ENCODE data around the gene HYAL1.

The HYAL1 gene

DNA sequence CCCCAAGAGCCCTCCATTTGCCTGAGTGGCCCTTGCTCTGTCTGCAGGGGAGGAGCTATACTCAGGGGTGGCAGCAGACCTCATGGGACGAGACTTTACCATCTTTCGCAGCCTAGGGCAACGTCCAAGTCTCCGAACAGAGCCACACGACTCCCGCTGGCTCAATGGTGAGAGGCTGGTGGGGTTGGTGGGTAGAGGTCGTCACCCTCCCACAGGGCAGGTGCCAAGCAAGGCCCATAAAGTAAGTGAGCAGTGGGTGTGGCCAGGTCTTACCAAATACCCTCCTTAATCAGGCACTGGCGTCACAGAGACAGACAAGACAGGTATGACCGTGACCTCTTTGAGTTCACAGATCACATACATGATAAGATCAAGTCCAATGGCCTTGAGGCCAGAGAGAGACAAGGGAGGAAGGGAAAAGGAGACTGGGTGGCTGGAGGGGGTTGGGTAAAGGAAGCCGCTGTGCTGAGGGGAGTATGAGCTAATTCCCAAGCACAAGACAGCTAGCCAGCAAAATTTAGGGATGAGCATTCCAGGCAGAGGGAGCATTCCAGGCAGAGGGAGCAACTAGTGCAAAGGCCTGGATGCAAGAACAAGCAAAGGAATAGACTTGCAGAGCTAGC lies 31.9 kb downstream of the HYAL1 start:
- WGBS (ENCODE audit: extremely low coverage, insufficient coverage, insufficient read length), result no CpG with 5 or more reads among the region's 10 CpGs
- peak; percentile 55 to 71 for DNase-seq
- no peak overlapping the region for H3K4ac ChIP-seq (ENCODE audit: low read depth, low read length)
- H3K79me1 ChIP-seq (ENCODE audit: low read length), result peaks cover 8% of the 10 kb centered on the region
- peaks cover 11% of the 10 kb centered on the region for H3K27me3 ChIP-seq (ENCODE audit: insufficient read depth, low read length)
- H3K36me3 ChIP-seq (ENCODE audit: control insufficient read depth in 1 of 2, insufficient read depth in 2 of 2, low read length in 2 of 2), result no peaks in the 10 kb centered on the region
- H2BK120ac ChIP-seq (ENCODE audit: insufficient read depth, low read length, poor library complexity), result no peak overlapping the region
- H3K23ac ChIP-seq (ENCODE audit: low read length), result no peak overlapping the region
- H3K14ac ChIP-seq (ENCODE audit: low read length), result no peak overlapping the region
- no peak overlapping the region for H2BK5ac ChIP-seq (ENCODE audit: low read depth, low read length, poor library complexity)
- peak overlapping the region; percentile 11 for H2BK12ac ChIP-seq (ENCODE audit: low read length)
- no peak overlapping the region for H3K4me3 ChIP-seq (ENCODE audit: low read depth, low read length)
- no peak overlapping the region for H4K12ac ChIP-seq (ENCODE audit: low read depth, low read length)
- no peaks in the 10 kb centered on the region for H3K79me2 ChIP-seq (ENCODE audit: control insufficient read depth, insufficient read depth, low read length, poor library complexity)
- H3K4me2 ChIP-seq (ENCODE audit: low read length), result no peak overlapping the region
- H3K27ac ChIP-seq (ENCODE audit: low read depth, low read length), result no peak overlapping the region
- H3K9me3 ChIP-seq (ENCODE audit: insufficient read depth, low read depth, low read length), result peaks cover 6% of the 10 kb centered on the region
- H2AK5ac ChIP-seq (ENCODE audit: low read length), result peak overlapping the region; percentile 6
- no peak overlapping the region for H3K9ac ChIP-seq (ENCODE audit: low read length)
- H3K4me1 ChIP-seq (ENCODE audit: control insufficient read depth in 1 of 2, insufficient read depth in 2 of 2, low read length in 2 of 2), result peaks cover 27 to 32% of the 10 kb centered on the region in 2 experiments
- H4K8ac ChIP-seq (ENCODE audit: low read depth, low read length), result no peak overlapping the region
- no peak overlapping the region for H2AFZ ChIP-seq (ENCODE audit: insufficient read depth, low read length, poor library complexity)
- H3K18ac ChIP-seq (ENCODE audit: low read length), result no peak overlapping the region
- peak overlapping the region; percentile 5 for H4K91ac ChIP-seq (ENCODE audit: low read depth, low read length)

DNA sequence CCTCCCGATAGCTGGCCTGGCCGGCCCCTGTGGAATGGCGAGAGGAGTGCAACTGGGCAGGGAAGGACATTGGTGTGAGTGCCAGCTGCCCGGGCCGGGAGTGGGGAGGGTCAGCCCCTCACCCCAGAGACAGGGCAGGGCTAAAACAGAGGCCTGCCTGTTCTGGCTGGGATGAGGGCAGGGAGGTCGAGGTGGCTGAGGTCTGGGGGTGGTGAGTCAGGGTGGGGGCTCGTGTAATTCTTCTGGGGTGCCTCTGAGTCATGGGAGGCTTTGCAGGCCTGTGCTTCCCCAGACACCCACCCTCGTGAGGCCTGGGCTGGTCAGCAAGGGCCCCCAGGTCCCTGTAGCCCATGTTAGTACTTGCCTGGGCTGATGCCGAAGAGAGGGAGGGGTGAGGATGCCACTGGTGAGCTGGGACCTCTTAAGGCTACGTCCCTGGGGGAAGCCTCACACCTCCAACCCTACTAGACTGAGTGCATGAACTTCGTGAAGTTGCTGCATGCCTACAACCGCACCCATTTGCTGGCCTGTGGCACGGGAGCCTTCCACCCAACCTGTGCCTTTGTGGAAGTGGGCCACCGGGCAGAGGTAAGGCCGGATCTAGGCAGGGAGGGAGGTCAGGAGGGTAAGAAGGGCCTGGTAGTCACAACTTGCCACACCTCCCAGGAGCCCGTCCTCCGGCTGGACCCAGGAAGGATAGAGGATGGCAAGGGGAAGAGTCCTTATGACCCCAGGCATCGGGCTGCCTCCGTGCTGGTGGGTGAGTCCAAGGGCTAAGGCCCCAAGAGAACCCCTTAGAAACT lies 32.8 kb downstream of the HYAL1 start:
- DNase-seq, result no peak
- no peak overlapping the region for H3K4me2 ChIP-seq (ENCODE audit: low read length)
- H2BK12ac ChIP-seq (ENCODE audit: low read length), result peak overlapping the region; percentile 0
- H3K18ac ChIP-seq (ENCODE audit: low read length), result peak overlapping the region; percentile 1
- H3K27ac ChIP-seq (ENCODE audit: low read depth, low read length), result no peak overlapping the region
- H3K4me1 ChIP-seq (ENCODE audit: control insufficient read depth in 1 of 2, insufficient read depth in 2 of 2, low read length in 2 of 2), result peaks cover 35 to 38% of the 10 kb centered on the region in 2 experiments
- H4K91ac ChIP-seq (ENCODE audit: low read depth, low read length), result peak overlapping the region; percentile 29
- H4K12ac ChIP-seq (ENCODE audit: low read depth, low read length), result no peak overlapping the region
- H3K23ac ChIP-seq (ENCODE audit: low read length), result no peak overlapping the region
- no peak overlapping the region for H2BK120ac ChIP-seq (ENCODE audit: insufficient read depth, low read length, poor library complexity)
- no peak overlapping the region for H2AFZ ChIP-seq (ENCODE audit: insufficient read depth, low read length, poor library complexity)
- H2BK5ac ChIP-seq (ENCODE audit: low read depth, low read length, poor library complexity), result no peak overlapping the region
- H3K27me3 ChIP-seq (ENCODE audit: insufficient read depth, low read length), result peaks cover 9% of the 10 kb centered on the region
- peak overlapping the region; percentile 46 for H2AK5ac ChIP-seq (ENCODE audit: low read length)
- H3K79me2 ChIP-seq (ENCODE audit: control insufficient read depth, insufficient read depth, low read length, poor library complexity), result peaks cover 2% of the 10 kb centered on the region
- no peak overlapping the region for H3K4me3 ChIP-seq (ENCODE audit: low read depth, low read length)
- no peaks in the 10 kb centered on the region for H3K36me3 ChIP-seq (ENCODE audit: control insufficient read depth in 1 of 2, insufficient read depth in 2 of 2, low read length in 2 of 2)
- H3K9me3 ChIP-seq (ENCODE audit: insufficient read depth, low read depth, low read length), result peaks cover 2% of the 10 kb centered on the region
- no peak overlapping the region for H3K9ac ChIP-seq (ENCODE audit: low read length)
- no peak overlapping the region for H3K4ac ChIP-seq (ENCODE audit: low read depth, low read length)
- H3K79me1 ChIP-seq (ENCODE audit: low read length), result peaks cover 14% of the 10 kb centered on the region
- WGBS (ENCODE audit: extremely low coverage, insufficient coverage, insufficient read length), result no CpG with 5 or more reads among the region's 19 CpGs
- H4K8ac ChIP-seq (ENCODE audit: low read depth, low read length), result no peak overlapping the region
- peak overlapping the region; percentile 3 for H3K14ac ChIP-seq (ENCODE audit: low read length)

DNA sequence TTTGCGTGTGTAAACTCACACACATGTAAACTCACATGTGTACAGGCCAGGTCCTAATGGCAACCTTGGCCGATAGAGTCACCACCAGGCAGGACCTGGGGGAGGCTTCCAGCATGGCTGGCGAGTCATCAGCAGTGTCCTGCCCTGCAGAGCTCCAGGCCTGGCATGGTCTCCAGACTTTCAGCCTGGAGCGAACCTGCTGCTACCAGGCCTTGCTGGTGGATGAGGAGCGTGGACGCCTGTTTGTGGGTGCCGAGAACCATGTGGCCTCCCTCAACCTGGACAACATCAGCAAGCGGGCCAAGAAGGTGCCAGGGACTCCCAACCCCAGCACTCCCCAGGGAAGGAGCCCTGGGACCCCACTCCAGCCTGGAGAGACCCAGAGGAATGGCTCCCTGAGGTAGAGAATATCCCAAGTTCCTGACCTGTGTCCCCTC lies 33.4 kb downstream of the HYAL1 start:
- WGBS (ENCODE audit: extremely low coverage, insufficient coverage, insufficient read length), result no CpG with 5 or more reads among the region's 8 CpGs
- DNase-seq, result no peak
- Histone ChIP-seq H2AK5ac (ENCODE audit: low read length) (peak overlapping the region; percentile 4), H3K23ac (ENCODE audit: low read length) (no peak overlapping the region), H4K8ac (ENCODE audit: low read depth, low read length) (no peak overlapping the region), H3K79me1 (ENCODE audit: low read length) (peaks cover 21% of the 10 kb centered on the region), H3K27me3 (ENCODE audit: insufficient read depth, low read length) (peaks cover 3% of the 10 kb centered on the region), H3K4me1 (ENCODE audit: control insufficient read depth in 1 of 2, insufficient read depth in 2 of 2, low read length in 2 of 2) (peaks cover 41 to 42% of the 10 kb centered on the region in 2 experiments), H2BK12ac (ENCODE audit: low read length) (peak overlapping the region; percentile 7), H3K36me3 (ENCODE audit: control insufficient read depth in 1 of 2, insufficient read depth in 2 of 2, low read length in 2 of 2) (no peaks in the 10 kb centered on the region), H4K12ac (ENCODE audit: low read depth, low read length) (no peak overlapping the region), H2BK5ac (ENCODE audit: low read depth, low read length, poor library complexity) (no peak overlapping the region), H3K4me3 (ENCODE audit: low read depth, low read length) (no peak overlapping the region), H3K9ac (ENCODE audit: low read length) (no peak overlapping the region), H3K9me3 (ENCODE audit: insufficient read depth, low read depth, low read length) (no peaks in the 10 kb centered on the region), H3K27ac (ENCODE audit: low read depth, low read length) (no peak overlapping the region), H3K4me2 (ENCODE audit: low read length) (no peak overlapping the region), H3K18ac (ENCODE audit: low read length) (no peak overlapping the region), H4K91ac (ENCODE audit: low read depth, low read length) (peak overlapping the region; percentile 5), H3K4ac (ENCODE audit: low read depth, low read length) (no peak overlapping the region), H2BK120ac (ENCODE audit: insufficient read depth, low read length, poor library complexity) (no peak overlapping the region), H3K14ac (ENCODE audit: low read length) (no peak overlapping the region), H3K79me2 (ENCODE audit: control insufficient read depth, insufficient read depth, low read length, poor library complexity) (peaks cover 5% of the 10 kb centered on the region), H2AFZ (ENCODE audit: insufficient read depth, low read length, poor library complexity) (no peak overlapping the region)

DNA sequence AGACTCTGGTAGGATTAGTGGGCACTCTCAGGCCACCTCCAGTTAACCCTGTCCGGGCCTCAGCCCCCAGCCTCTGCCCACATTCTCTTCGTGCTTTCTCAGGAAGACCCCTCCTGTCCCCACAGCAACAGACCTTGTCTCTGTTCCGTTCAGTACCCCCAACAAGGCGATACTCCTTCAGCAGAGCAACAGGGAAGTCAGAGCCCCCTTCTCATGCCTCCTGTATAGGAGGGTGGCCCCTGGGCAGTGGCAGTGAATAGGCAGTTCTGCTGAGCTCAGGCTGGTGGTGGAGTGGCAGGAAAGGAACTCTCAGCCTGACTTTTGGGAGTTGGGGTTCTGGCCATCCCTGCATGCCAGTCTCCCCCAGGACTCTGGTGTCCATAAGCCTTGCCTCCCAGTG lies 33.9 kb downstream of the HYAL1 start:
- no peak overlapping the region for H2AFZ ChIP-seq (ENCODE audit: insufficient read depth, low read length, poor library complexity)
- peaks cover 5% of the 10 kb centered on the region for H3K79me2 ChIP-seq (ENCODE audit: control insufficient read depth, insufficient read depth, low read length, poor library complexity)
- WGBS (ENCODE audit: extremely low coverage, insufficient coverage, insufficient read length), result no CpG with 5 or more reads among the region's 4 CpGs
- H3K79me1 ChIP-seq (ENCODE audit: low read length), result peaks cover 22% of the 10 kb centered on the region
- no peaks in the 10 kb centered on the region for H3K36me3 ChIP-seq (ENCODE audit: control insufficient read depth in 1 of 2, insufficient read depth in 2 of 2, low read length in 2 of 2)
- no peak overlapping the region for H3K27ac ChIP-seq (ENCODE audit: low read depth, low read length)
- H3K27me3 ChIP-seq (ENCODE audit: insufficient read depth, low read length), result peaks cover under 1% of the 10 kb centered on the region
- peak overlapping the region; percentile 16 for H3K14ac ChIP-seq (ENCODE audit: low read length)
- peak overlapping the region; percentile 13 for H3K4ac ChIP-seq (ENCODE audit: low read depth, low read length)
- peak overlapping the region; percentile 44 for H2BK12ac ChIP-seq (ENCODE audit: low read length)
- peak overlapping the region; percentile 65 for H4K91ac ChIP-seq (ENCODE audit: low read depth, low read length)
- H3K9me3 ChIP-seq (ENCODE audit: insufficient read depth, low read depth, low read length), result no peaks in the 10 kb centered on the region
- no peak overlapping the region for H3K4me3 ChIP-seq (ENCODE audit: low read depth, low read length)
- DNase-seq, result no peak
- H2BK120ac ChIP-seq (ENCODE audit: insufficient read depth, low read length, poor library complexity), result peak overlapping the region; percentile 34
- no peak overlapping the region for H3K4me2 ChIP-seq (ENCODE audit: low read length)
- H4K8ac ChIP-seq (ENCODE audit: low read depth, low read length), result no peak overlapping the region
- H2AK5ac ChIP-seq (ENCODE audit: low read length), result peak overlapping the region; percentile 51
- H3K9ac ChIP-seq (ENCODE audit: low read length), result no peak overlapping the region
- no peak overlapping the region for H4K12ac ChIP-seq (ENCODE audit: low read depth, low read length)
- no peak overlapping the region for H3K18ac ChIP-seq (ENCODE audit: low read length)
- H3K23ac ChIP-seq (ENCODE audit: low read length), result no peak overlapping the region
- no peak overlapping the region for H2BK5ac ChIP-seq (ENCODE audit: low read depth, low read length, poor library complexity)
- H3K4me1 ChIP-seq (ENCODE audit: control insufficient read depth in 1 of 2, insufficient read depth in 2 of 2, low read length in 2 of 2), result peaks cover 43 to 44% of the 10 kb centered on the region in 2 experiments

All from trophoblast cell (in vitro differentiated cells and primary cell).